GM18909 (cell line): ENCODE results near the gene SLC12A6.
"Not testable (repeated sequence)": the region's sequence is repeated elsewhere in the genome, so short reads cannot be mapped to it uniquely, and the experiment has no call there.

ENCODE experiments used
- ATAC-seq: cut with Tn5 transposase; IDR thresholded peaks from one replicate; pipeline ENCODE4 v1.9.1; 2021; ENCODE audit warnings: mild to moderate bottlenecking; ENCODE audit not compliant: unreplicated experiment, poor library complexity

SLC12A6 gene

GRCh38 chr15:34214135-34214534, 123.4 kb downstream of the SLC12A6 start:
- no peak for ATAC-seq

- ATAC-seq, result no peak
Observed at GRCh38 chr15:34213690-34214089, 123.9 kb downstream of the SLC12A6 start.

GRCh38 chr15:34209421-34210282, 127.9 kb downstream of the SLC12A6 start, which contains the start of gene KATNBL1:
KATNBL1 (minus strand) TSS chr15:34210096; CDS start chr15:34163676, 46,420 bp downstream.
- peak; percentile 87 for ATAC-seq

GRCh38 chr15:34206011-34206410, 131.6 kb downstream of the SLC12A6 start:
- ATAC-seq, result no peak

- no peak for ATAC-seq
Observed at GRCh38 chr15:34203936-34204335, 133.6 kb downstream of the SLC12A6 start.

GRCh38 chr15:34203305-34203704, 134.3 kb downstream of the SLC12A6 start:
- ATAC-seq, result no peak

- not testable (repeated sequence) for ATAC-seq
Observed at GRCh38 chr15:34193272-34193671, 144.3 kb downstream of the SLC12A6 start.

GRCh38 chr15:34188711-34189110, 148.9 kb downstream of the SLC12A6 start:
- ATAC-seq, result no peak

GRCh38 chr15:34185666-34186065, 151.9 kb downstream of the SLC12A6 start:
- ATAC-seq, result no peak

- no peak for ATAC-seq
Observed at GRCh38 chr15:34182942-34183341, 154.6 kb downstream of the SLC12A6 start.
